ENCODE results near the gene PRKAR1B. TPM values are rescaled to one million over a fixed set of nuclear protein-coding genes. Genes with fewer than 3 reads are reported as not detected.

Gene PRKAR1B
- total RNA-seq, 1 experiment from 2014 or later: 62.0 TPM

GRCh38 chr7:583410-584121 is 143.5 kb downstream of the PRKAR1B start:
- no peaks in the 10 kb centered on the region for H3K36me3 ChIP-seq (ENCODE audit: control insufficient read depth, insufficient read depth, low read length)
- no TSS peak for BruUV-seq (replicated peaks)
- H3K4me3 ChIP-seq (ENCODE audit: low read depth in 2 of 2, low read length in 2 of 2): no peak overlapping the region
- no peak for TF ChIP-seq POLR2AphosphoS5 (IDR thresholded peaks at IDR 0.05; ENCODE audit: low read depth, low read length)
- no peak for DNase-seq (ENCODE audit: low read depth, low spot score)
- H3K27ac ChIP-seq (ENCODE audit: low read length): no peak overlapping the region
- intact Hi-C loops (cut with micrococcal nuclease; ENCODE audit: unreplicated experiment) (no loop called here), in situ Hi-C loops (cut with HindIII; ENCODE audit: low pct_unique_long_range_greater_than_20kb, low sequenced_read_pairs) (no loop called here)
- POLR2A ChIA-PET: no interaction called here
- H3K4me1 ChIP-seq (ENCODE audit: control insufficient read depth, insufficient read depth, low read length): no peaks in the 10 kb centered on the region
- H3K27me3 ChIP-seq (ENCODE audit: control insufficient read depth, insufficient read depth, low read length): no peaks in the 10 kb centered on the region
- H3K9me3 ChIP-seq (ENCODE audit: control insufficient read depth, insufficient read depth, low read depth, low read length): no peaks in the 10 kb centered on the region
- CTCF ChIA-PET: no interaction called here
- no peak for ATAC-seq

DNA sequence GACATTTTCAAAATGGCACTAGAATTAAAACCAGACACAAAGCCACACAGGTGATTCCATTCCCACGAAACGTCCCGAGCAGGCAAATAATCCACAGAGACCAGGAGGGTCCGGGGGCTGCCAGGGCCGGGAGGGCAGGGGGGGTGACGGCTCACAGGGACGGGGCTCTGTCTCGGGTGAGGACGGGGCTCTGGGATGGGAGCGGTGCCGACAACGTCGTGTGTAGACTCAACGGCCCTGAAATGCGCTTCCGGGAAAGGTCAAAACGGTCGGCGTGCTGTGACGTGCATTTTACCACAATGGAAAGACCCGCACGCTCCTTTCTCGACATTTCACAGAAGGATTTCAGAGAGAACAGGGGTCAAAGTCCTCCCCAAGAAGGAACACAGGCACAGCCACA is 144.2 kb downstream of the PRKAR1B start:
- Histone ChIP-seq H3K27me3 (ENCODE audit: control insufficient read depth, insufficient read depth, low read length) (no peaks in the 10 kb centered on the region), H3K4me3 (ENCODE audit: low read depth in 2 of 2, low read length in 2 of 2) (no peak overlapping the region), H3K27ac (ENCODE audit: low read length) (no peak overlapping the region), H3K36me3 (ENCODE audit: control insufficient read depth, insufficient read depth, low read length) (no peaks in the 10 kb centered on the region), H3K9me3 (ENCODE audit: control insufficient read depth, insufficient read depth, low read depth, low read length) (no peaks in the 10 kb centered on the region), H3K4me1 (ENCODE audit: control insufficient read depth, insufficient read depth, low read length) (no peaks in the 10 kb centered on the region)
- in situ Hi-C loops (cut with HindIII; ENCODE audit: low pct_unique_long_range_greater_than_20kb, low sequenced_read_pairs): no loop called here
- no TSS peak for BruUV-seq (replicated peaks)
- ChIA-PET CTCF (no interaction called here), POLR2A (no interaction called here)
- DNase-seq (ENCODE audit: low read depth, low spot score) (no peak), ATAC-seq (no peak)
- intact Hi-C loops (cut with micrococcal nuclease; ENCODE audit: unreplicated experiment): no loop called here
- TF ChIP-seq REST (IDR thresholded peaks at IDR 0.05; ENCODE audit: insufficient read depth in 1 of 2, low read depth in 2 of 2, low read length in 1 of 2) (no peak), POLR2AphosphoS5 (IDR thresholded peaks at IDR 0.05; ENCODE audit: low read depth, low read length) (no peak), TCF7L2 (IDR thresholded peaks at IDR 0.05; ENCODE audit: low read depth, low read length) (no peak), SIN3A (IDR thresholded peaks at IDR 0.05; ENCODE audit: borderline replicate concordance, insufficient read depth, low read depth, low read length) (no peak)
- TF ChIP-seq, protein P1, sequence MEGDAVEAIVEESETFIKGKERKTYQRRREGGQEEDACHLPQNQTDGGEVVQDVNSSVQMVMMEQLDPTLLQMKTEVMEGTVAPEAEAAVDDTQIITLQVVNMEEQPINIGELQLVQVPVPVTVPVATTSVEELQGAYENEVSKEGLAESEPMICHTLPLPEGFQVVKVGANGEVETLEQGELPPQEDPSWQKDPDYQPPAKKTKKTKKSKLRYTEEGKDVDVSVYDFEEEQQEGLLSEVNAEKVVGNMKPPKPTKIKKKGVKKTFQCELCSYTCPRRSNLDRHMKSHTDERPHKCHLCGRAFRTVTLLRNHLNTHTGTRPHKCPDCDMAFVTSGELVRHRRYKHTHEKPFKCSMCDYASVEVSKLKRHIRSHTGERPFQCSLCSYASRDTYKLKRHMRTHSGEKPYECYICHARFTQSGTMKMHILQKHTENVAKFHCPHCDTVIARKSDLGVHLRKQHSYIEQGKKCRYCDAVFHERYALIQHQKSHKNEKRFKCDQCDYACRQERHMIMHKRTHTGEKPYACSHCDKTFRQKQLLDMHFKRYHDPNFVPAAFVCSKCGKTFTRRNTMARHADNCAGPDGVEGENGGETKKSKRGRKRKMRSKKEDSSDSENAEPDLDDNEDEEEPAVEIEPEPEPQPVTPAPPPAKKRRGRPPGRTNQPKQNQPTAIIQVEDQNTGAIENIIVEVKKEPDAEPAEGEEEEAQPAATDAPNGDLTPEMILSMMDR (IDR thresholded peaks at IDR 0.05): no peak

DNA sequence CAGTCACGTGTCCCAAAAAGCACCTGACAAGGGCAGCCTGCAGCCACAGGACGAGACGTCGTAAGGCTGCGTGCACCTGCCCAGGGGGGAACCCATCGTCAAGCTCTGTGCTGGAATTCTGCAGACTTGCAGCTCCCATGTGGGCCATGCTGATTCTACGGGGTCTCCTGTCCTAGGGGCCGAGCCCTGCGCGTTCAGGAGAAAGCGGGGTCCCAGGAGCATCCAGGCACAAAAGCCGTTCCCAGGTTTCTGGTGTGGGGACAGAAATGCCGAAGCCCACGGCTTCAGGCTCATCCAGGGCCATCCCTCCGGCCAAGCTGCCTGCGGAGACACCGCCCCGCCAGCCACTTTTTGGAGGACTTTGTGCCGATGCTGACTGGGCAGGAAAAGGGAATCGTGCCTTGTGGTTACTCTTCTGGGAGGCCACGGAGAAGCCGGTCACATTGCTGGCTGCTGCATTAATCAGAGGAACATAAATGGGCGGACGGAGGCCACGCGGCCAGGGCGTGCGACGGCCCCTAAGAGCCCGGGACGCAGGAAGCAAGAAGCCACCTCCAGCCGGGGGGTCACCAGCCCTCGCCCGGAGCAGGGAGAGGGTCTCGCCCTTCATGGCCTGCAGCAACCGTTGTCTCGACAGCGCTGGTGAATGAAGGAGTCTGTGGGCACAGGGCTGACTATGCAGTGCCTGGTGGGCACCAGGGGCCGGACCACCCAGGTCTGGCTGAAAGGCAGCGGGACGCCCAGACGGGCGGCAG is 144.8 kb downstream of the PRKAR1B start:
- no peak overlapping the region for H3K4me3 ChIP-seq (ENCODE audit: low read depth in 2 of 2, low read length in 2 of 2)
- ChIA-PET CTCF (no interaction called here), POLR2A (no interaction called here)
- TF ChIP-seq, protein P1 (IDR thresholded peaks at IDR 0.05): no peak
- TF ChIP-seq POLR2AphosphoS5 (IDR thresholded peaks at IDR 0.05; ENCODE audit: low read depth, low read length) (no peak), REST (IDR thresholded peaks at IDR 0.05; ENCODE audit: insufficient read depth in 1 of 2, low read depth in 2 of 2, low read length in 1 of 2) (no peak)
- H3K27ac ChIP-seq (ENCODE audit: low read length): no peak overlapping the region
- H3K9me3 ChIP-seq (ENCODE audit: control insufficient read depth, insufficient read depth, low read depth, low read length): no peaks in the 10 kb centered on the region
- no peaks in the 10 kb centered on the region for H3K4me1 ChIP-seq (ENCODE audit: control insufficient read depth, insufficient read depth, low read length)
- no peak for ATAC-seq
- intact Hi-C loops (cut with micrococcal nuclease; ENCODE audit: unreplicated experiment): no loop called here
- no TSS peak for BruUV-seq (replicated peaks)
- H3K27me3 ChIP-seq (ENCODE audit: control insufficient read depth, insufficient read depth, low read length): no peaks in the 10 kb centered on the region
- no peak for DNase-seq (ENCODE audit: low read depth, low spot score)
- in situ Hi-C loops (cut with HindIII; ENCODE audit: low pct_unique_long_range_greater_than_20kb, low sequenced_read_pairs): no loop called here
- no peaks in the 10 kb centered on the region for H3K36me3 ChIP-seq (ENCODE audit: control insufficient read depth, insufficient read depth, low read length)
